HG03469 (cell line): ENCODE measurements around the gene FBXO30.

Experiments used
- ATAC-seq: cut with Tn5 transposase; IDR thresholded peaks from one replicate; pipeline ENCODE4 v1.9.1; 2021; ENCODE audit warnings: mild to moderate bottlenecking, moderate library complexity, moderate number of reproducible peaks; ENCODE audit not compliant: unreplicated experiment

The FBXO30 gene

DNA sequence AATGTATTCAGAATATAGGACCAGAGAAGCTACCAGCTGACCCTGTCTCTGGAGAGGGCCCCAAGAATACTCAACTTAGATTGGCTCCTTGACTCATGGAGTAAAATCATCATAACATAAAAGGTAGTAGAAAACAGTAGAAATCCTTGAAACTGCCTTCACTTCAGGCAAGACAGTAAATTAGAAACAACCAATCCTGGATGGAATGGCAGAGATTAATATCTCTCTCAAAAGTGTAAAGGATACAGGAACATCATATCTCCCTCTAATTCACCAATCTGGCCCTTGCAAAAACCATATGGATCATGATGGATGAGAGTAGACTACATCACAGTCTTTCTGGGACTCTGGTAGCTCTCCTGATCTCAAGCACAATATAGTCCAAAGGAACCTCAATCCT, 58.9 kb downstream of the FBXO30 start:
- no peak for ATAC-seq

- no peak for ATAC-seq
Measured at GRCh38 chr6:145752638-145753037, 62.0 kb downstream of the FBXO30 start.

- peak; percentile 78 for ATAC-seq
Measured at GRCh38 chr6:145749632-145750031, 65.0 kb downstream of the FBXO30 start.

DNA sequence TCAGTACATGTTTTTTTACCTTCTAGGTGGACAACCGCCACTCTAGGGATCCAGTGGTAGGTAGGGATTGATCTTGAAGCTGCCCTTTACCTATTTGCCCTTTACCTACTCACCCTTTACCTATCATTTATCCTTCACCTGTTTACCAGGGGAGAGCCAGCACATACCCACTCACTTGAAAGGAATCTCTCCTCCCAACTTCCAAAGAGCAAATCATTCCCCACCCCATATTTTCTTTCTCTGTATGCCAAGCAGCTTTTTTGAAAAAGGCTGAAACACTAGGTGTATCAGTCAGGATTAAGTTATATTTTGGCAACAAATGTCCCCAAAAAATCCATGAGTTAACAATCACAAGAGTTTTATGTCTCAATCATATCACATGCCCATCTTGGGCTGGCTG, 68.7 kb downstream of the FBXO30 start:
- no peak for ATAC-seq

GRCh38 chr6:145744619-145745018, 70.0 kb downstream of the FBXO30 start:
- ATAC-seq, result no peak
